CD14-positive monocyte (primary cell): ENCODE measurements around the gene SPTBN1. TPM values are rescaled to one million over a fixed set of nuclear protein-coding genes. Genes with fewer than 3 reads are reported as not detected.

Source experiments
- DNase-seq, 3 donors: peaks; one replicate each; pipeline ENCODE4 v3.0.0-alpha.2; 2011 to 2022
- H2AFZ ChIP-seq: 2 replicates; pipeline ENCODE4 v1.6.0; 2012; ENCODE audit warnings: mild to moderate bottlenecking, low read depth, low read length, inconsistent platforms; ENCODE audit not compliant: insufficient read depth, poor library complexity, severe bottlenecking
- H3K27ac ChIP-seq, 2 donors: 1 replicate in 1 of 2; 2 replicates in 1 of 2; pipeline ENCODE4 v1.5.1; 2012 to 2013; ENCODE audit warnings: low read length in 2 of 2, control low read depth in 1 of 2, inconsistent platforms in 1 of 2, low read depth in 1 of 2, mild to moderate bottlenecking in 1 of 2
- H3K27me3 ChIP-seq, 2 donors: one replicate each; pipeline versions ENCODE4 v1.6.0 to v1.6.1; 2011 to 2013; ENCODE audit warnings: low read length in 2 of 2; ENCODE audit not compliant: control insufficient read depth in 2 of 2, insufficient read depth in 2 of 2
- H3K36me3 ChIP-seq, 2 donors: replicated peaks in 1 of 2; 1 replicate in 1 of 2; 2 replicates in 1 of 2; pipeline versions ENCODE4 v1.5.1 to v1.6.1; 2012 to 2013; ENCODE audit warnings: low read length in 2 of 2, control low read depth in 1 of 2, inconsistent platforms in 1 of 2, mild to moderate bottlenecking in 1 of 2; ENCODE audit not compliant: insufficient read depth in 2 of 2, control insufficient read depth in 1 of 2
- H3K4me1 ChIP-seq, 2 donors: 1 replicate in 1 of 2; 2 replicates in 1 of 2; pipeline versions ENCODE4 v1.5.1 to v1.6.1; 2012 to 2013; ENCODE audit warnings: low read length in 2 of 2, control low read depth in 1 of 2, inconsistent platforms in 1 of 2, mild to moderate bottlenecking in 1 of 2, moderate library complexity in 1 of 2; ENCODE audit not compliant: insufficient read depth in 2 of 2, control insufficient read depth in 1 of 2
- H3K4me2 ChIP-seq: replicated peaks from 2 replicates; pipeline ENCODE3; 2012; ENCODE audit warnings: low read length, moderate library complexity, mild to moderate bottlenecking; ENCODE audit not compliant: poor library complexity, severe bottlenecking; ENCODE audit errors: extremely low read depth
- H3K4me3 ChIP-seq, 3 experiments: fragments of 200-600 bp in 1 of 3; sonication (generic) in 1 of 3; replicated peaks in 1 of 3; 1 replicate in 2 of 3; 2 replicates in 1 of 3; pipeline ENCODE4 v1.5.1; 2011 to 2013; ENCODE audit warnings: low read length in 3 of 3, mild to moderate bottlenecking in 3 of 3, control low read depth in 2 of 3, low read depth in 2 of 3, inconsistent platforms in 1 of 3, moderate library complexity in 1 of 3
- H3K79me2 ChIP-seq: 2 replicates; pipeline ENCODE4 v1.6.0; 2012; ENCODE audit warnings: mild to moderate bottlenecking, control low read depth, inconsistent platforms, low read length, moderate library complexity; ENCODE audit not compliant: insufficient read depth
- H3K9ac ChIP-seq: 2 replicates; pipeline ENCODE4 v1.6.0; 2017; ENCODE audit warnings: low read length, mild to moderate bottlenecking; ENCODE audit not compliant: insufficient read depth, poor library complexity, severe bottlenecking
- H3K9me3 ChIP-seq, 2 donors: replicated peaks in 1 of 2; 1 replicate in 1 of 2; 2 replicates in 1 of 2; pipeline versions ENCODE4 v1.5.1 to v1.6.1; 2012 to 2013; ENCODE audit warnings: low read length in 2 of 2, control low read depth in 1 of 2; ENCODE audit not compliant: control insufficient read depth in 1 of 2, insufficient read depth in 1 of 2
- H4K20me1 ChIP-seq: 2 replicates; pipeline ENCODE4 v1.6.0; 2012; ENCODE audit warnings: mild to moderate bottlenecking, low read length, control low read depth, moderate library complexity; ENCODE audit not compliant: insufficient read depth
- H3K27ac Mint-ChIP-seq, 7 donors: one replicate each; pipeline ENCODE4 v1.8.0; 2020; ENCODE audit warnings: mild to moderate bottlenecking in 7 of 7, mixed read lengths in 7 of 7, moderate library complexity in 6 of 7, inconsistent platforms in 2 of 7
- H3K27me3 Mint-ChIP-seq, 3 donors: one replicate each; pipeline ENCODE4 v1.8.0; 2021 to 2022; ENCODE audit warnings: low read depth in 3 of 3, mild to moderate bottlenecking in 3 of 3, mixed read lengths in 3 of 3, moderate library complexity in 3 of 3, inconsistent platforms in 1 of 3
- H3K36me3 Mint-ChIP-seq, 2 donors: one replicate each; pipeline ENCODE4 v1.8.0; 2020; ENCODE audit warnings: mixed read lengths in 2 of 2, inconsistent platforms in 1 of 2, mild to moderate bottlenecking in 1 of 2
- H3K4me1 Mint-ChIP-seq: one replicate; pipeline ENCODE4 v1.8.0; 2020; ENCODE audit warnings: mild to moderate bottlenecking, mixed read lengths
- H3K4me3 Mint-ChIP-seq, 2 donors: one replicate each; pipeline ENCODE4 v1.8.0; 2020; ENCODE audit warnings: mild to moderate bottlenecking in 2 of 2, mixed read lengths in 2 of 2, moderate library complexity in 1 of 2
- H3K9me3 Mint-ChIP-seq, 7 donors: one replicate each; pipeline ENCODE4 v1.8.0; 2020 to 2022; ENCODE audit warnings: mixed read lengths in 7 of 7, mild to moderate bottlenecking in 6 of 7, moderate library complexity in 6 of 7, inconsistent platforms in 2 of 7
- CTCF ChIP-seq: fragments of 200-600 bp; IDR thresholded peaks from one replicate; pipeline ENCODE4 v1.8.0; 2022; ENCODE audit warnings: antibody characterized with exemption, mild to moderate bottlenecking
- WGBS: methylation state at CpG from one replicate; pipeline ENCODE4 v1.1.5; 2013; ENCODE audit warnings: missing lambda C conversion rate; ENCODE audit not compliant: insufficient coverage; 5-methylcytosine and 5-hydroxymethylcytosine counted together
- intact Hi-C, 2 donors: fragments of 100-400 bp; cut with micrococcal nuclease; formaldehyde crosslinking; loops; one replicate each; pipeline versions ENCODE4 v1.15.0 to v1.15.1; 2023
- polyA plus RNA-seq, 3 donors: library from polyadenylated mRNA; depleted of rRNA in 1 of 3; unstranded in 2 of 3; stranded (reverse) in 1 of 3; fragments of 300-500 nt in 2 of 3; fragments of >200 nt in 1 of 3; fragmentation: Illumina TruSeq in 2 of 3; gene quantifications; 1 replicate in 2 of 3; 2 replicates in 1 of 3; pipeline ENCODE4 v1.2.3, GENCODE V29; 2012 to 2021

Gene SPTBN1
- polyA plus RNA-seq, 3 donors, result 0.79 to 2.8 (median 1.7) TPM

DNA sequence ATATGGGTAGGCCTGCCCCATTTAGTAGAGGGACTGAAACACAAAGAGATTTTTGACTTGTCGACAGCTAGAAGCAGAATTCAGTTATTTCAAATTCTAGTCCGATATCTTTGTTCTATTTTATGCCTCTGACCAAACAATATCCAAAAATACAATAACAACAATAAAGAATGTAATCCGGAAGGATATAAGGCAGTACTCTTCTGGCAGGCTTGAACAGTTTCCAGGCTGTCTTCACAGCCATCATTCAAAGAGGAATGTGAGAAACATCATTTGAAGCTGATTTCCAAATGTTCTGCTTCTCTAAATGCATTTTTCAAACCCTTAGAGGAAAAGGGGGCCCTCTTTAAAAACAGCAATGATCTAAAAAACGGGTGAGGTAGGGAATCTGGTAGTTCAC lies 36.7 kb upstream of the SPTBN1 start:
- no peaks in the 10 kb centered on the region for H4K20me1 ChIP-seq
- no peak for TF ChIP-seq CTCF
- Mint-ChIP-seq H3K36me3 (peaks cover 0 to 2% of the 10 kb centered on the region in 2 donors), H3K27ac (no peak overlapping the region), H3K4me1 (peaks cover 9% of the 10 kb centered on the region), H3K4me3 (no peak overlapping the region), H3K9me3 (peaks cover 5 to 16% (median 13%) of the 10 kb centered on the region in 7 donors), H3K27me3 (peaks cover 12 to 25% (median 13%) of the 10 kb centered on the region in 3 donors)
- H3K27ac ChIP-seq, result no peak overlapping the region
- no peak overlapping the region for H2AFZ ChIP-seq
- no peaks in the 10 kb centered on the region for H3K36me3 ChIP-seq
- H3K4me3 ChIP-seq, result no peak overlapping the region
- WGBS, result 100% methylated on average over 1 of the region's 4 CpGs
- intact Hi-C loops, result no loop called here
- no peaks in the 10 kb centered on the region for H3K79me2 ChIP-seq
- no peak for DNase-seq
- peaks cover 9 to 31% of the 10 kb centered on the region in 2 donors for H3K27me3 ChIP-seq
- H3K4me2 ChIP-seq, result no peak overlapping the region
- H3K9ac ChIP-seq, result no peak overlapping the region
- peaks cover 0 to 2% of the 10 kb centered on the region in 2 donors for H3K4me1 ChIP-seq
- H3K9me3 ChIP-seq, result peaks cover 6 to 8% of the 10 kb centered on the region in 2 donors

- Histone ChIP-seq H3K4me1 (peaks cover 0 to 2% of the 10 kb centered on the region in 2 donors), H3K79me2 (no peaks in the 10 kb centered on the region), H3K4me2 (no peak overlapping the region), H3K27ac (no peak overlapping the region), H3K27me3 (peaks cover 7 to 31% of the 10 kb centered on the region in 2 donors), H3K9ac (no peak overlapping the region), H3K4me3 (no peak overlapping the region), H2AFZ (no peak overlapping the region), H3K36me3 (no peaks in the 10 kb centered on the region), H3K9me3 (peaks cover 6 to 8% of the 10 kb centered on the region in 2 donors), H4K20me1 (no peaks in the 10 kb centered on the region)
- intact Hi-C loops, result no loop called here
- H3K27ac Mint-ChIP-seq, result no peak overlapping the region
- peaks cover 12 to 25% (median 13%) of the 10 kb centered on the region in 3 donors for H3K27me3 Mint-ChIP-seq
- peaks cover 9% of the 10 kb centered on the region for H3K4me1 Mint-ChIP-seq
- no peak for DNase-seq
- no peak overlapping the region for H3K4me3 Mint-ChIP-seq
- no peak for TF ChIP-seq CTCF
- peaks cover 5 to 16% (median 13%) of the 10 kb centered on the region in 7 donors for H3K9me3 Mint-ChIP-seq
- 93% methylated on average over 6 of the region's 9 CpGs for WGBS
- H3K36me3 Mint-ChIP-seq, result peaks cover 0 to 2% of the 10 kb centered on the region in 2 donors
These were observed 36.1 kb upstream of the SPTBN1 start for GRCh38 chr2:54419855-54420523.
